ENCODE results near the gene RALA.

The RALA gene

DNA sequence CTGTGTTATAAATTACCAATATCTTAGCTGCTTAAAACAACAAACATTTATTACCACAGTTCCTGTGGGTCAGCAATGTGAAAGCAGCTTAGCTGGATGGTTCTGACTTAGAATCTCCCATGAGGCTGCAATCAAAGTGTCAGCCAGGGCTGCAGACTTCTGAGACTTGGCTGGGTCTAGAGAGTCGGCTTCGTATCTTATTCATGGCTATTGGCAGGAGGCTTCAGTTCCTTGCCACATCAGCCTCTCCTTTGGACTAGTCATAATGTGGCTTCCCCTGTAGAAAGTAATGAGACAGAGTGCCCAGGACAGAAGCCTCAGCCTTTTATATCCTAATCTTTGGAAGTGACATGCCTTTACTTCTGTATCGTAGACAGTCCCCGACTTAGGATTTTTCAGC, 27.3 kb downstream of the RALA start:
- peak; percentile 94 for DNase-seq (ENCODE audit: low read depth)
- TF ChIP-seq, protein P1, sequence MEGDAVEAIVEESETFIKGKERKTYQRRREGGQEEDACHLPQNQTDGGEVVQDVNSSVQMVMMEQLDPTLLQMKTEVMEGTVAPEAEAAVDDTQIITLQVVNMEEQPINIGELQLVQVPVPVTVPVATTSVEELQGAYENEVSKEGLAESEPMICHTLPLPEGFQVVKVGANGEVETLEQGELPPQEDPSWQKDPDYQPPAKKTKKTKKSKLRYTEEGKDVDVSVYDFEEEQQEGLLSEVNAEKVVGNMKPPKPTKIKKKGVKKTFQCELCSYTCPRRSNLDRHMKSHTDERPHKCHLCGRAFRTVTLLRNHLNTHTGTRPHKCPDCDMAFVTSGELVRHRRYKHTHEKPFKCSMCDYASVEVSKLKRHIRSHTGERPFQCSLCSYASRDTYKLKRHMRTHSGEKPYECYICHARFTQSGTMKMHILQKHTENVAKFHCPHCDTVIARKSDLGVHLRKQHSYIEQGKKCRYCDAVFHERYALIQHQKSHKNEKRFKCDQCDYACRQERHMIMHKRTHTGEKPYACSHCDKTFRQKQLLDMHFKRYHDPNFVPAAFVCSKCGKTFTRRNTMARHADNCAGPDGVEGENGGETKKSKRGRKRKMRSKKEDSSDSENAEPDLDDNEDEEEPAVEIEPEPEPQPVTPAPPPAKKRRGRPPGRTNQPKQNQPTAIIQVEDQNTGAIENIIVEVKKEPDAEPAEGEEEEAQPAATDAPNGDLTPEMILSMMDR (conservative IDR thresholded peaks at IDR 0.05; ENCODE audit: control insufficient read depth, insufficient read depth, low read depth, low read length), result no peak
- no peak overlapping the region for H3K4me3 ChIP-seq (ENCODE audit: control insufficient read depth, low read depth, low read length)

DNA sequence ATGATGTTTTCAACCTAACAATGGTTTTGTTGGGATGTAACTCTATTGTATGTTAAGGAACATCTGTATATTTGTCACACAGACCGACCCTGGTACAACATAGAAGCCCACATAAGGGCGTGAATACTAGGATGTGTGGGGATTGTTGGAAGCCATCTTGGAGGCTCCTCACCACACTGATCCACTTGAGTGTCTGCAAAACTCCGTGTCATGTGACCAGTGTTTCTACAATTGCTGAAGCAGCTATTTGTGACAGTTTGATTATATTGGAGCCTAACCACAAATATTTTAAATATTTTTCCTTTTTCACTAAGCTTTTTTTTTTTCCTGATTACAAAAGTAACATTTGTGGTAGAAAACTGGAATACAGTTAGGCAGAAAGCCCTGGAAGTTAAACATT, 27.9 kb downstream of the RALA start:
- no peak overlapping the region for H3K4me3 ChIP-seq (ENCODE audit: control insufficient read depth, low read depth, low read length)
- DNase-seq (ENCODE audit: low read depth), result peak; percentile 57

DNA sequence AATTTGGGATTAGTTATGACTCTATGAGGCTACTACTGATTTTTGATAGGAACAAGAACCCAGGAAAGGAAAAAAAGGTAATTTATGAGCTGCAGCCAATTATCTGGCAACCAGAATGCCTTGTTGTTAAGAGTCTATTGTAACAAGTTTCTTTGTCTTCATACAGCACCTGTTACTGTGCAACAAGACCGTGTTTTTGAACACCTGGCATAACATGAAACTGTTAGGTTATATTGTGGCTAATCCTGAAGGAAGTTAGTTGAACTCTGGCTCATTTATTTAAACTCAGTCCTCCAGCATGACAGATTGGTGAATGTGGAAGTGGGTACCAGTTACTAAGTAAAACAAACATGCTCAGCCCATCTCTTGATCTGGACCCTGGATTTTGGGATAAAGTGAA, 33.0 kb downstream of the RALA start:
- no peak overlapping the region for H3K4me3 ChIP-seq (ENCODE audit: control insufficient read depth, low read depth, low read length)
- DNase-seq (ENCODE audit: low read depth), result no peak
- TF ChIP-seq, protein P1 (conservative IDR thresholded peaks at IDR 0.05; ENCODE audit: control insufficient read depth, insufficient read depth, low read depth, low read length), result no peak

More for the DNA sequence above, 27.9 kb downstream of the RALA start:
- TF ChIP-seq, protein P1 (conservative IDR thresholded peaks at IDR 0.05; ENCODE audit: control insufficient read depth, insufficient read depth, low read depth, low read length), result no peak

DNA sequence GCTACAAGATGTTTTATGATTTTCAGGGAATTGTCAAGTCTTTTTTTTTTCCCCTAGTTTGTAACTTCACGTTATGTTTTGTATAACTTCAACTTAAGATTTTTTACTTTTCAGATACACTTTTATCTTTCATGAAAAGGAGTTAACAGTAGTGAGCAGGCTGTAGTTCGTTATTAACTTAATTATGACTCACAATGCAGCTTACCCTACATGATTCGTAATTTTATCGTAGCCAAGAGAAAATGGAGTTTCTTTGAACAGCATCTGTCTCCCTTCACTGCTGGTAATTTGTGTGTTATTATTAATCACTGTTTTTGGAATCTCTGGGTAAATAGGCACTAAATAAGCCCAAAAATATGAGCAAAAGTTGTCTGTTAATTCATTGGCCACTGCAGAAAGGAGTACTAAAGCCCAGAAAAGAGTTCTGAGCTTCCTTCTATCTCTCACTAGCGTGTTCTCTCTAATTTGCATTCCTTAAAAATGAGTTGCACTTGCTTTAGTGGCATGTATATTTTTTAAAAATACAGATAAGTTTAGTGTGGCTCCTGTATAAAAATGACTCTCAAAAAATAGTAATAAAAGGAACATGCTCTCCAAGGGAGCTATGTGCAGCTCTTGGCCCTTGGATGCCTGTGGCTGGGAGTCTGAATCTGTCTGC, 36.1 kb downstream of the RALA start:
- no peak overlapping the region for H3K4me3 ChIP-seq (ENCODE audit: control insufficient read depth, low read depth, low read length)
- DNase-seq (ENCODE audit: low read depth), result peak; percentile 45
- TF ChIP-seq, protein P1 (conservative IDR thresholded peaks at IDR 0.05; ENCODE audit: control insufficient read depth, insufficient read depth, low read depth, low read length), result no peak

DNA sequence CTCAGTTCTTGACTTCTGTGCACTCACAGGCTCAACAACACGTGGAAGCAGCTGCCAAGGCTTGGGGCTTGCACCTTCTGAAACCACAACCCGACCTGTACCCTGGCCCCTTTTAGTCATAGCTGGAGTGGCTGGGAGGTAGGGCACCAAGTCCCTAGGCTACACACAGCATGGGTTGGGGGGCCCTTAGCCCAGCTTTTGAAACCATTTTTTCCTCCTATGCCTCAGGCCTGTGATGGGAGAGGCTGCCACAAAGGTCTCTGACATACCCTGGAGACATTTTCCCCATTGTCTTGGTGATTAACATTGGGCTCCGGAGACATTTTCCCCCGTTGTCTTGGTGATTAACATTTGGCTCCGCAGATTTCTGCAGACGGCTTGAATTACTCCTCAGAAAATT, 38.6 kb downstream of the RALA start:
- no peak overlapping the region for H3K4me3 ChIP-seq (ENCODE audit: control insufficient read depth, low read depth, low read length)

DNA sequence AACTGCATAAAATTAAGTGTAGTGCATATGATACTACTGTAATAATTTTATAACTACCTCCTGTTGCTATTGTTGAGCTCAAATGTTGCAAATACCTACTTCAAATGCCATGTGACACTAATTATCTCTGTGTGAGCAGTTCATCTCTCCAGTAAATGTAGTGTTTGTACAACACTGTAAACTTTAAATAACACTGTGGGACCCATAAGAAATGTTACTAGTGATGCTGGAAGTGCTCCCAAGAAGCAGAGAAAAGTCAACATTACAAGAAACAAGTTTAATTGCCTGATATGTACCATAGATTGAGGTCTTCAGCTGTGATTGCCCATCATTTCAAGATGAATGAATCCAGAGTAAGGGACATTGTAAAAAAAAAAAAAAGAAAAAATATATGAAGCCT, 39.9 kb downstream of the RALA start:
- no peak for DNase-seq (ENCODE audit: low read depth)
- TF ChIP-seq, protein P1 (conservative IDR thresholded peaks at IDR 0.05; ENCODE audit: control insufficient read depth, insufficient read depth, low read depth, low read length), result no peak

More for the DNA sequence above, 38.6 kb downstream of the RALA start:
- TF ChIP-seq, protein P1 (conservative IDR thresholded peaks at IDR 0.05; ENCODE audit: control insufficient read depth, insufficient read depth, low read depth, low read length), result no peak
- DNase-seq (ENCODE audit: low read depth), result no peak

More for the DNA sequence above, 39.9 kb downstream of the RALA start:
- H3K4me3 ChIP-seq (ENCODE audit: control insufficient read depth, low read depth, low read length), result no peak overlapping the region

Data from fibroblast of mammary gland (primary cell).